ENCODE results near the gene CEP192.
"Not testable (repeated sequence)": the region's sequence is repeated elsewhere in the genome, so short reads cannot be mapped to it uniquely, and the experiment has no call there.

Gene CEP192

GRCh38 chr18:13070460-13070859 is 79.3 kb downstream of the CEP192 start:
- no peak for DNase-seq (ENCODE audit: low spot score)
- POLR2A ChIA-PET (ENCODE audit: low non-redundant PET): no interaction called here
- TF ChIP-seq, protein P1, sequence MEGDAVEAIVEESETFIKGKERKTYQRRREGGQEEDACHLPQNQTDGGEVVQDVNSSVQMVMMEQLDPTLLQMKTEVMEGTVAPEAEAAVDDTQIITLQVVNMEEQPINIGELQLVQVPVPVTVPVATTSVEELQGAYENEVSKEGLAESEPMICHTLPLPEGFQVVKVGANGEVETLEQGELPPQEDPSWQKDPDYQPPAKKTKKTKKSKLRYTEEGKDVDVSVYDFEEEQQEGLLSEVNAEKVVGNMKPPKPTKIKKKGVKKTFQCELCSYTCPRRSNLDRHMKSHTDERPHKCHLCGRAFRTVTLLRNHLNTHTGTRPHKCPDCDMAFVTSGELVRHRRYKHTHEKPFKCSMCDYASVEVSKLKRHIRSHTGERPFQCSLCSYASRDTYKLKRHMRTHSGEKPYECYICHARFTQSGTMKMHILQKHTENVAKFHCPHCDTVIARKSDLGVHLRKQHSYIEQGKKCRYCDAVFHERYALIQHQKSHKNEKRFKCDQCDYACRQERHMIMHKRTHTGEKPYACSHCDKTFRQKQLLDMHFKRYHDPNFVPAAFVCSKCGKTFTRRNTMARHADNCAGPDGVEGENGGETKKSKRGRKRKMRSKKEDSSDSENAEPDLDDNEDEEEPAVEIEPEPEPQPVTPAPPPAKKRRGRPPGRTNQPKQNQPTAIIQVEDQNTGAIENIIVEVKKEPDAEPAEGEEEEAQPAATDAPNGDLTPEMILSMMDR (conservative IDR thresholded peaks at IDR 0.05; ENCODE audit: low read depth): no peak
- CTCF ChIA-PET: no interaction called here
- no peak overlapping the region for H3K27ac ChIP-seq

DNA sequence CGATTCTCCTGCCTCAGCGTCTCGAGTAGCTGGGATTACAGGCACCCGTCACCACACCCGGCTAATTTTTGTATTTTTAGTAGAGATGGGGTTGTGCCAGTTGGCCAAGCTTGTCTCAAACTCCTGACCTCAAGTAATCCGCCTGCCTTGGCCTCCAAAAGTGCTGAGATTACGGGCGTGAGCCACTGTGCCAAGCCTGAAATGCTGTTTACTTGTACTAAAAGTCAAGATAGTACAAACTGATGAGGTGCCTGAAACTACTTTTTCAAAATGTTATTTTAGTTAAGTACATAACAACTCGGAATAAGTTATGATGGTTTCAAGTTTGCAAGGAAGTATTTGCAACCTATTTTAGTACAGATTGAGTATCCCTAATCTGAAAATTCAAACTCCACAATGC is 85.7 kb downstream of the CEP192 start:
- POLR2A ChIA-PET (ENCODE audit: low non-redundant PET): no interaction called here
- TF ChIP-seq, protein P1 (conservative IDR thresholded peaks at IDR 0.05; ENCODE audit: low read depth): no peak
- DNase-seq (ENCODE audit: low spot score): no peak
- H3K27ac ChIP-seq: no peak overlapping the region
- CTCF ChIA-PET: no interaction called here

- POLR2A ChIA-PET (ENCODE audit: low non-redundant PET): no interaction called here
- DNase-seq (ENCODE audit: low spot score): no peak
- TF ChIP-seq, protein P1 (conservative IDR thresholded peaks at IDR 0.05; ENCODE audit: low read depth): no peak
- H3K27ac ChIP-seq: no peak overlapping the region
- CTCF ChIA-PET: no interaction called here
Observed at GRCh38 chr18:13077473-13077872, 86.3 kb downstream of the CEP192 start.

DNA sequence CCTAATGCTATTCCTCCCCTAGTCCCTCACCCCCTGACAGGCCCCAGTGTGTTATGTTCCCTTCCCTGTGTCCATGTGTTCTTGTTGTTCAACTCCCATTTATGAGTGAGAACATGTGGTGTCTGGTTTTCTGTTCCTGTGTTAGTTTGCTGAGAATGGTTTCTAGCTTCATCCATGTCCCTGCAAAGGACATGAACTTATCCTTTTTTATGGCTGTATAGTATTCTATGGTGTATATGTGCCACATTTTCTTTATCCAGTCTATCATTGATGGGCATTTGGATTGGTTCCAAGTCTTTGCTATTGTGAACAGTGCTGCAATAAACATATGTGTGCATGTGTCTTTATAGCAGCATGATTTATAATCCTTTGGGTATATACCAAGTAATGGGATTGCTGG is 86.9 kb downstream of the CEP192 start:
- CTCF ChIA-PET; H3K27ac ChIP-seq; DNase-seq (ENCODE audit: low spot score); POLR2A ChIA-PET (ENCODE audit: low non-redundant PET): not testable (repeated sequence)

DNA sequence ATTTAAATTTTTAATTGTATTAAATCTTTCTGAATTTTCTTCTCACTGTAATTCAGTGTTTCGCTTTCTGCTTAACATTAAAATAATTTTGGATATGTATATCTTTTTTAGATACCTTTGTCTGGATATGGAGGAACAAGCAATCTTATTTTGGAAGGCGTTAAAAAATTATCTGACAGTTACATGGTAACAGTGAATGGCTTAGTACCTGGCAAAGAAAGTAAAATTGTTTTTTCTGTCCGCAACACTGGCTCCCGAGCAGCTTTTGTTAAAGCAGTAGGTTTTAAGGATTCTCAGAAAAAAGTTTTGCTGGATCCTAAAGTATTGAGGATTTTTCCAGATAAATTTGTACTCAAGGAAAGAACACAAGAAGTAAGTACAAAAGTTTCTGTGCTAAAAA is 95.7 kb downstream of the CEP192 start:
- H3K27ac ChIP-seq: no peak overlapping the region
- TF ChIP-seq, protein P1 (conservative IDR thresholded peaks at IDR 0.05; ENCODE audit: low read depth): no peak
- CTCF ChIA-PET: no interaction called here
- POLR2A ChIA-PET (ENCODE audit: low non-redundant PET): no interaction called here
- no peak for DNase-seq (ENCODE audit: low spot score)

DNA sequence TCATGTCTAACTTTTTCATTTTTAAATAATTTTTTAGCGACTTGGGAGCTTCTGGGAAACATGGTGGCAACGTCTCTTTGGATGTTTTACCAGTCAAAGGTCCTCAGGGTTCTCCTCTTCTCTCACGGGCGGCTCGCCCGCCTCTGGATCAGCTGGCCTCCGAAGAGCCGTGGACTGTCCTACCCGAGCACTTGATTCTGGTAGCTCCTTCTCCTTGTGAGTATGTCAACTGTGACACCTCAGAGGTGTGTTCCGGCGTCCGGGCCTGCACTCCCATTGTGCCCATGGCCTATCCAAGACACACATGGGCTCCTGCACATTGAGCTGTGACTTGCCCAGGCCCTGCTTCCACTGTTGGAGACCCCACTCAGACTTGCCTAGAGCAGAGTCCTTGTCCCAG is 104.3 kb downstream of the CEP192 start:
- POLR2A ChIA-PET (ENCODE audit: low non-redundant PET): no interaction called here
- no peak for DNase-seq (ENCODE audit: low spot score)
- TF ChIP-seq, protein P1 (conservative IDR thresholded peaks at IDR 0.05; ENCODE audit: low read depth): no peak
- CTCF ChIA-PET: no interaction called here
- H3K27ac ChIP-seq: no peak overlapping the region

DNA sequence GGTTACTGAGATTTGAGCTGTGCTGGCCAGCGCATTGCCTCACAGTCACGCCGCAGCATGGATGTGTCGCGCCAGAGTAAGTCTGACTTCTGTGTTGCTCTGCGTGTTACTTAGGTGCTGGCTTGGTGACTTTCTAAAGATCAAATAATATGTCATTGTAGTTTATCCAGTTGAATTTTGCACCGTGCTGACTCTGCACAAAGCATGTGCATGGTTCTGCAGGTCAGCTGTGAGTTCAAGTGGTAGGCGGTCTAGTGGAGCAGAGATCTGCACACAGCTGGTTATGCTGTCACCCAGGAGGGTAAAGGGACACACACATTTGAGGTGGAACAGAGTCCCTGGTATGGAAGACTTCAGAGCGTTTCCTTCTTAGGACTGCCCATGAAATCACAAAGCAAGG is 105.1 kb downstream of the CEP192 start:
- POLR2A ChIA-PET (ENCODE audit: low non-redundant PET): no interaction called here
- TF ChIP-seq, protein P1 (conservative IDR thresholded peaks at IDR 0.05; ENCODE audit: low read depth): no peak
- CTCF ChIA-PET: no interaction called here
- no peak overlapping the region for H3K27ac ChIP-seq
- DNase-seq (ENCODE audit: low spot score): no peak

All from RWPE1 (cell line).